Esophagus squamous epithelium (tissue), 4 donors: Measurements from ENCODE around the gene RCOR1.

Experiments
- CTCF ChIP-seq, 6 experiments: fragments of 450-650 bp in 4 of 6; fragments of 200-600 bp in 2 of 6; sonication (generic) in 2 of 6; IDR thresholded peaks; one replicate each; pipeline ENCODE4 v1.5.1; 2016 to 2019; ENCODE audit warnings: antibody characterized with exemption in 6 of 6, mild to moderate bottlenecking in 4 of 6, moderate library complexity in 4 of 6
- POLR2A ChIP-seq, 4 donors: fragments of 450-650 bp; IDR thresholded peaks; one replicate each; pipeline ENCODE4 v1.6.1; 2017; ENCODE audit warnings: antibody characterized with exemption in 4 of 4, mild to moderate bottlenecking in 4 of 4, moderate library complexity in 3 of 4

GRCh38 chr14:102556098-102556677 is 36.3 kb upstream of the RCOR1 start:
- TF ChIP-seq CTCF (IDR thresholded peaks at IDR 0.05) (no peak), POLR2A (IDR thresholded peaks at IDR 0.05) (no peak)
